ENCODE data around the gene FAM13C.

Gene FAM13C

DNA sequence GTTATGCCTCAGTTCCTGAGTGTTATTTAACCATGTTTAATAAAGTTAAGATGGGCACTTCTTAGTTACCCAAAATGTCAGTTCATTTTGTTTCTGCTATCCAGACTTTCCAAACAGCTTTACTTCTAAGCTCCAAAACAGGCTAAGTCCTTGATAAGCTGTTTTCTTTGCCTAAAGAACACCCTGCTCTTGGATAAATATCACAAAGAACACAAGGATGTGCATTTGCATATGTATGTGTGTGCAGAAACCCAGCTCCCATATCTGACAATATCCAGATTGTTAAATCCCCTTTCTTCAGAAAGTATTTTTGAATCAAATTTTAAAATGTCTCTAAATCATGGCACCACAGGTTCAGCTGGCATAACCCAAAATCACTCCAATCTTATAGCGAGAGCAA, 19.6 kb downstream of the FAM13C start:
- H3K4me1 ChIP-seq: no peaks in the 10 kb centered on the region
- TF ChIP-seq, protein P1, sequence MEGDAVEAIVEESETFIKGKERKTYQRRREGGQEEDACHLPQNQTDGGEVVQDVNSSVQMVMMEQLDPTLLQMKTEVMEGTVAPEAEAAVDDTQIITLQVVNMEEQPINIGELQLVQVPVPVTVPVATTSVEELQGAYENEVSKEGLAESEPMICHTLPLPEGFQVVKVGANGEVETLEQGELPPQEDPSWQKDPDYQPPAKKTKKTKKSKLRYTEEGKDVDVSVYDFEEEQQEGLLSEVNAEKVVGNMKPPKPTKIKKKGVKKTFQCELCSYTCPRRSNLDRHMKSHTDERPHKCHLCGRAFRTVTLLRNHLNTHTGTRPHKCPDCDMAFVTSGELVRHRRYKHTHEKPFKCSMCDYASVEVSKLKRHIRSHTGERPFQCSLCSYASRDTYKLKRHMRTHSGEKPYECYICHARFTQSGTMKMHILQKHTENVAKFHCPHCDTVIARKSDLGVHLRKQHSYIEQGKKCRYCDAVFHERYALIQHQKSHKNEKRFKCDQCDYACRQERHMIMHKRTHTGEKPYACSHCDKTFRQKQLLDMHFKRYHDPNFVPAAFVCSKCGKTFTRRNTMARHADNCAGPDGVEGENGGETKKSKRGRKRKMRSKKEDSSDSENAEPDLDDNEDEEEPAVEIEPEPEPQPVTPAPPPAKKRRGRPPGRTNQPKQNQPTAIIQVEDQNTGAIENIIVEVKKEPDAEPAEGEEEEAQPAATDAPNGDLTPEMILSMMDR (IDR thresholded peaks at IDR 0.05): no peak

GRCh38 chr10:59342000-59342399, 20.3 kb downstream of the FAM13C start:
- TF ChIP-seq, protein P1 (IDR thresholded peaks at IDR 0.05): no peak
- Histone ChIP-seq H3K4me2 (ENCODE audit: low read length) (no peak overlapping the region), H3K9me3 (ENCODE audit: control insufficient read depth, low read length) (no peaks in the 10 kb centered on the region), H3K9ac (no peak overlapping the region), H2AFZ (no peak overlapping the region), H3K36me3 (ENCODE audit: control insufficient read depth, insufficient read depth, low read length) (no peaks in the 10 kb centered on the region), H3K79me2 (peaks cover 3% of the 10 kb centered on the region), H3K4me3 (ENCODE audit: low read depth, low read length) (no peak overlapping the region), H3K27ac (no peak overlapping the region), H3K27me3 (ENCODE audit: control insufficient read depth, insufficient read depth, low read length) (no peaks in the 10 kb centered on the region), H3K4me1 (peaks cover 4% of the 10 kb centered on the region)

More for the DNA sequence above, 19.6 kb downstream of the FAM13C start:
- no peak overlapping the region for H3K9ac ChIP-seq
- no peak overlapping the region for H3K4me2 ChIP-seq (ENCODE audit: low read length)
- H3K36me3 ChIP-seq (ENCODE audit: control insufficient read depth, insufficient read depth, low read length): no peaks in the 10 kb centered on the region
- no peaks in the 10 kb centered on the region for H3K9me3 ChIP-seq (ENCODE audit: control insufficient read depth, low read length)
- H3K4me3 ChIP-seq (ENCODE audit: low read depth, low read length): no peak overlapping the region
- no peaks in the 10 kb centered on the region for H3K27me3 ChIP-seq (ENCODE audit: control insufficient read depth, insufficient read depth, low read length)
- H2AFZ ChIP-seq: no peak overlapping the region
- H3K79me2 ChIP-seq: peaks cover 3% of the 10 kb centered on the region
- H3K27ac ChIP-seq: no peak overlapping the region

- H3K27me3 ChIP-seq (ENCODE audit: control insufficient read depth, insufficient read depth, low read length): no peaks in the 10 kb centered on the region
- H3K27ac ChIP-seq: no peak overlapping the region
- H3K4me2 ChIP-seq (ENCODE audit: low read length): no peak overlapping the region
- no peaks in the 10 kb centered on the region for H3K9me3 ChIP-seq (ENCODE audit: control insufficient read depth, low read length)
- H3K4me1 ChIP-seq: peaks cover 5% of the 10 kb centered on the region
- TF ChIP-seq, protein P1 (IDR thresholded peaks at IDR 0.05): no peak
- H3K9ac ChIP-seq: no peak overlapping the region
- no peak overlapping the region for H3K4me3 ChIP-seq (ENCODE audit: low read depth, low read length)
- H3K36me3 ChIP-seq (ENCODE audit: control insufficient read depth, insufficient read depth, low read length): no peaks in the 10 kb centered on the region
- no peak overlapping the region for H2AFZ ChIP-seq
- H3K79me2 ChIP-seq: peaks cover 3% of the 10 kb centered on the region
Measured at GRCh38 chr10:59340285-59340684, 22.1 kb downstream of the FAM13C start.

GRCh38 chr10:59339351-59339750, 23.0 kb downstream of the FAM13C start:
- H3K9ac ChIP-seq: no peak overlapping the region
- H3K79me2 ChIP-seq: peaks cover 3% of the 10 kb centered on the region
- no peaks in the 10 kb centered on the region for H3K36me3 ChIP-seq (ENCODE audit: control insufficient read depth, insufficient read depth, low read length)
- H3K4me1 ChIP-seq: peaks cover 5% of the 10 kb centered on the region
- H3K4me2 ChIP-seq (ENCODE audit: low read length): no peak overlapping the region
- no peaks in the 10 kb centered on the region for H3K9me3 ChIP-seq (ENCODE audit: control insufficient read depth, low read length)
- no peak overlapping the region for H2AFZ ChIP-seq
- TF ChIP-seq, protein P1 (IDR thresholded peaks at IDR 0.05): no peak
- no peak overlapping the region for H3K27ac ChIP-seq
- no peaks in the 10 kb centered on the region for H3K27me3 ChIP-seq (ENCODE audit: control insufficient read depth, insufficient read depth, low read length)
- H3K4me3 ChIP-seq (ENCODE audit: low read depth, low read length): no peak overlapping the region

- Histone ChIP-seq H3K27ac (no peak overlapping the region), H3K4me1 (peaks cover 5% of the 10 kb centered on the region)
Measured at GRCh38 chr10:59337201-59337652, 25.1 kb downstream of the FAM13C start.

More at GRCh38 chr10:59337201-59337652, 25.1 kb downstream of the FAM13C start:
- TF ChIP-seq, protein P1 (IDR thresholded peaks at IDR 0.05): no peak
- H3K79me2 ChIP-seq: peaks cover 6% of the 10 kb centered on the region
- no peak overlapping the region for H3K4me3 ChIP-seq (ENCODE audit: low read depth, low read length)
- no peak overlapping the region for H2AFZ ChIP-seq
- H3K9me3 ChIP-seq (ENCODE audit: control insufficient read depth, low read length): no peaks in the 10 kb centered on the region
- H3K36me3 ChIP-seq (ENCODE audit: control insufficient read depth, insufficient read depth, low read length): no peaks in the 10 kb centered on the region
- H3K4me2 ChIP-seq (ENCODE audit: low read length): no peak overlapping the region
- no peak overlapping the region for H3K9ac ChIP-seq
- no peaks in the 10 kb centered on the region for H3K27me3 ChIP-seq (ENCODE audit: control insufficient read depth, insufficient read depth, low read length)

Data from parathyroid adenoma (tissue), 2 donors.